ENCODE measurements around the gene TNFRSF18. TPM values are rescaled to one million over a fixed set of nuclear protein-coding genes. Genes with fewer than 3 reads are reported as not detected.
"Not testable (repeated sequence)": the region's sequence is repeated elsewhere in the genome, so short reads cannot be mapped to it uniquely, and the experiment has no call there.

The TNFRSF18 gene
- 175 and 176 TPM in 2 replicates for total RNA-seq

GRCh38 chr1:1206376-1206965 is at the start of gene TNFRSF18:
TNFRSF18 (minus strand) TSS chr1:1206592; CDS start chr1:1206571, 21 bp downstream.
- intact Hi-C loops (cut with micrococcal nuclease), result loop anchor here (5.0 kb wide), 3 partner anchors 49 to 69 kb away; partner anchors contain the start of gene UBE2J2

DNA sequence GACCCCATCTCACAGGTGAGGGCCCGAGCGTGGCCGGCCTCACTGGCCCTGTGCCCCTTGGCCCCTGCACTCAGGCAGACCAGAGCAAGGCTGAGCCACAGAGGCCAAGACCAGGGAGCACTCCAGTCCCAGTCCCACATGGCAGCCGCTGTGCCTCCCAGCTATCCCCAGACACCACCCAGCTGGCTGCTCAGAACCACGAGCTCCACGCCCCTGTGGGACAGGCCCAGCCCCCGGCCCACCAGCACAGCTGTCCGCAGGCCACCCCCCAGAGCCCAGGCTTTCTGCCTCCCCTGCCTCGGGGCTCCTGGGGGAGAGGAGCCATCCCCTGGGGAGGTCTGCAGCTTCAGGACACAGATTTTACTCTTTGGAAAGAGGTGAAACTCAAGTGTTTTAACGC is 49.2 kb upstream of the TNFRSF18 start:
- intact Hi-C loops (cut with micrococcal nuclease), result no loop called here

DNA sequence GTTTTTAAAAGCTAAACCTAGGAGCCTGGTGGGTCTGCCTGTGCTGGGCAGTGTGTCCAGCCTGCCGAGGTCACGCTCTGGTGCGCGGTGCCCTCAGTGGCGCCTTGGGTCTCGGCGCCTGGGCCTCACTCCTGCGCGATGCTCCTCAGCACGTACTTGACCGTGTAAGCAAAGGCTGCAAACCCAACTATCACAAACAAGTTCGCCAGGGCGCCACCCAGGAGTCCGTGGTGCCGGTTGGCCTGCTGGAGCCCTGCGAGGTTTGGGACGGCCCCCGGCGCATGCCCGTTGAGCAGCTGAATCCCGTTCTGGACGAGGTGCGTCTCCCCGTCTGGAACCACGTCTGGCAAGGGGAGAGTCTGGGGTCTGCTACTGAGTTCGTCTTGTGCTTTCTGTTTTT is 48.7 kb upstream of the TNFRSF18 start:
- intact Hi-C loops (cut with micrococcal nuclease), result no loop called here

DNA sequence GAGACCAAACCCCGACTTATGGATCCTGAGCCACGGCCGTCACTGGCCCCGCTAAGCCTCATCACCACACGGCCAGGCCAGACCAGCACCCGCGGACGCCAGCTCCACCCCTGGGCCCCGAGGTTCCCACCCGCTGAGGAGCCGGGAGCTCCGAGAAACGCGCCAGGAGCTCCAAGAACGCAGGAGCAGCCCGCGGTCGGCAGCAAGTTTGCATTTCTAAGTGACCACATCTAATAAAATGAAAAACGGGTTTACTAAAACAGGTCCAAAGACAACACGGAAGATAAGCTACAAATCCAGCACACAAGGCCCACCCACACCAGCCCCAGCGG is 48.2 kb upstream of the TNFRSF18 start:
- intact Hi-C loops (cut with micrococcal nuclease), result loop anchor here (5.0 kb wide), 1 partner anchor 42 kb away; the partner anchor contains the start of gene TNFRSF4

DNA sequence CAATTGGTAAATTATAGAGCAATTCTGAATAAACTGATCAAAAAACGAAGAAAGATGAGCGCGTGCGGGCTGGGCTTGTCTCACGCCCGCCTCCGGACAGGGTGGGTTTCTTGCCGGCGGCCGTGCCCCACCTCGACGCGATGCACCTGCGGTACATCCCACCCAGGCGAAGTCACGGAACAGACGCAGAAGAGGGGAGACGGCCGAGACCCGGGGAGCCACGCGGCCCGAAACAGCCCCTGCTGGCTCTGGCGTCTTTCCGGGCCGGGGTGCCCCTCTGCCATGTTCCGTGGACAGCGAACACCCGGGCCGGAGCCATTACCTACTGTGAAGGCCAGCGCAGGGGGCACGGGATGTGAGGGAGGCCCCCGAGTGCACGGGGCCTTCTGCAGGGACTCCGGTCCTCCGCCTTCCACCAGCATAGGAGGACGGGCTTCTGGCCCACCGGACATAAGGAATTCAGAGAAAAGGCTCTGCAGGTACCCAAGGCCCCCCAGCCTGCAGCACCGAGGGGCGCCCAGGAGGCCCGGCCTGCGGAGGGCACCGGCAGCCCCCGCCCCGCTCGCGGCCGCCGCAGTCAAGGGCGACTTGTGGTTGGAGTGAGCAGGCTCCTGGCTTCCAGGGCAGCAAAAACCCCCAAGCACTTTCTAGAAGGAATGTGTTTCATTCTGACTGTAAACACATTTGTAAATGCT is 47.7 kb upstream of the TNFRSF18 start:
- intact Hi-C loops (cut with micrococcal nuclease), result loop anchor here (5.0 kb wide), 1 partner anchor 42 kb away; the partner anchor contains the start of gene TNFRSF4

DNA sequence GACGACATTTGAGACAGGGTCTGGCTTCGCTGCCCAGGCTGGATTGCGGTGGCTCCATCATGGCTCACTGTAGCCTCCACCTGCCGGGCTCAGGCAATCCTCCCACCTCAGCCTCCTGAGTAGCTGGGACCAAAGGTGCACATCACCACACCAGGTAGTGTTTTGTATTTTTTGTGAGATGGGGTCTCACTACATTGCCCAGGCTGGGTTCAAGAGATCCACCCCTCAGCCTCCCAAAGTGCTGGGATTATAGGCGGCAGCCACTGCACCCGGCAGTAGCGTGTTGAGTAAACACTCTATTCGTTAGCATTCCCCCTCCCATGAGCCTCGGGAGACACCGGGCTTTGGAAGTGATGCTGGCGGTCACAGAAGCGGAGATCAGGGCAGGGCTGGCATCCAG is 46.9 kb upstream of the TNFRSF18 start:
- intact Hi-C loops (cut with micrococcal nuclease), result loop anchor here (5.0 kb wide), 1 partner anchor 41 kb away; the partner anchor contains the start of gene TNFRSF4

DNA sequence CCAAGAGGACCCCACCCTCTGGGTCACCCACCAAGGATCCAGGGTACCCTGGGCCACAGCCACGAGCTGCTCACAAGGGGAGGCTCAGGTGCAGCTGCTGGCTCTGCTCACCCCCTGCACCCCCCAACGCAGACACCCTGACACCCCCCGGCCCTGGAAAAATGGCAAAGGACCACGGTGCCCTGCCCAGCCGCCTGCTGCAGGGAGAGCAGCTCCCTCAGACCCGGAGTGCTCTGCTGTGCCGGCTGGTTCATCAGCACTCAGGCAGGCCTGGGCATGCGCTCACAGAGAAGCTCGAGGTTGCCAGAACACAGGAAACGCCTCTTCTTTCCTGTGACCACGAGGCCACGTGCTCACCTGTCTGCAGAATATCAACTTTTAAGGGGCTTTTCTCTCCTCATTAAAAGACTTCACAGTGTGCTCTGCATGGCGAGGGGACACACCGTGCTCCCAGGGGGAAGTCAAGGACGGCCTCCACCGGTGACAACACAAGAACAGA is 44.4 kb upstream of the TNFRSF18 start:
- intact Hi-C loops (cut with micrococcal nuclease), result loop anchor here (1.0 to 5.0 kb wide), 3 partner anchors 20 to 129 kb away; partner anchors contain the start of gene TNFRSF4

DNA sequence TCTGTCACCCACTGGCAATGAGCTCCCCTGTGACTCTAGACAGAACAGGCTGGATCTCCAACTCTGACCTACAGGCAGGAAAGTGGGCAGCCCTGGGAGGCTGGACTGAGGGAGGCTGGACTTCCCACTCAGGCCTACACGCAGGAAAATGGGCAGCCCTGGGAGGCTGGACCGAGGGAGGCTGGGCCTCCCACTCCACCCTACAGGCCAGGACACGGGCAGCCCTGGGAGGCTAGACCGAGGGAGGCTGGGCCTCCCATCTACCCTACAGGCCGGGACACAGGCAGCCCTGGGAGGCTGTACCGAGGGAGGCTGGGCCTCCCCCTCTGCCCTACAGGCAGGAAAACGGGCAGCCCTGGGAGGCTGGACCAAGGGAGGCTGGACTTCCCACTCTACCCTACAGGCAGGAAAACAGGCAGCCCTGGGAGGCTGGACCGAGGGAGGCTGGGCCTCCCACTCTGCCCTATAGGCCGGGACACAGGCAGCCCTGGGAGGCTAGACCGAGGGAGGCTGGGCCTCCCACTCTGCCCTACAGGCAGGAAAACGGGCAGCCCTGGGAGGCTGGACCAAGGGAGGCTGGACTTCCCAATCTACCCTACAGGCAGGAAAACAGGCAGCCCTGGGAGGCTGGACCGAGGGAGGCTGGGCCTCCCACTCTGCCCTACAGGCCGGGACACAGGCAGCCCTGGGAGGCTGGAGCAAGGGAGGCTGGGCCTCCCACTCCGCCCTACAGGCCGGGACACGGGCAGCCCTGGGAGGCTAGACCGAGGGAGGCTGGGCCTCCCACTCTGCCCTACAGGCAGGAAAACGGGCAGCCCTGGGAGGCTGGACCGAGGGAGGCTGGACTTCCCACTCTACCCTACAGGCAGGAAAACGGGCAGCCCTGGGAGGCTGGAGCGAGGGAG is 41.9 kb upstream of the TNFRSF18 start:
- intact Hi-C loops (cut with micrococcal nuclease), result not testable (repeated sequence)

DNA sequence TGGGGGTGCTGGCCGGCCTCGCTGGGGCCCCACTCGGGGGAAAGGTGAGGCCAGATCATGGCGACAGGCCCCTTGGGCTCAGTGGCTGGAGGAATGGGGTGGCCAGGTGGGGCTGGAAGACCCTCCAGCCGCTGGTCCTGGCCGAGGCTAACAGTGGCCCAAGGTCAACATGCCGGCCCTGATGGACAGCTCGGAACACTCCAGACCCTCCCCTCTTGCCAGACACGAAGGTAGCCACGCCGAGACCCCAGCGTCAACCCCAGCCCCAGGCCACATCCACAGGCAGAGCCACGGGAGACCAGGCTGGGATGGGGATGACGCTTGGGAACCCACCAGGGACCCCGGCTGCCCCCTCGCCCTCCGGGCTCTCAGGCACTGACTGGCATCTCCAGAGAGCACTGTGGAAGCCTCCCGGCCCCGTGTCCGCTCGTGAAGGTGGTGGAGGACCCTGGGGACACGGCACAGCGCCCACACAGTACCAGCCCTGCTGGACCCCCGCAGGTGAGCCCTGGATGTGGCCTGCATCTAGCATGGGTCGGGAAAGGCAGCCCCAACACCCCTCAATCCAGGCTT is 41.0 kb upstream of the TNFRSF18 start:
- intact Hi-C loops (cut with micrococcal nuclease), result no loop called here

DNA sequence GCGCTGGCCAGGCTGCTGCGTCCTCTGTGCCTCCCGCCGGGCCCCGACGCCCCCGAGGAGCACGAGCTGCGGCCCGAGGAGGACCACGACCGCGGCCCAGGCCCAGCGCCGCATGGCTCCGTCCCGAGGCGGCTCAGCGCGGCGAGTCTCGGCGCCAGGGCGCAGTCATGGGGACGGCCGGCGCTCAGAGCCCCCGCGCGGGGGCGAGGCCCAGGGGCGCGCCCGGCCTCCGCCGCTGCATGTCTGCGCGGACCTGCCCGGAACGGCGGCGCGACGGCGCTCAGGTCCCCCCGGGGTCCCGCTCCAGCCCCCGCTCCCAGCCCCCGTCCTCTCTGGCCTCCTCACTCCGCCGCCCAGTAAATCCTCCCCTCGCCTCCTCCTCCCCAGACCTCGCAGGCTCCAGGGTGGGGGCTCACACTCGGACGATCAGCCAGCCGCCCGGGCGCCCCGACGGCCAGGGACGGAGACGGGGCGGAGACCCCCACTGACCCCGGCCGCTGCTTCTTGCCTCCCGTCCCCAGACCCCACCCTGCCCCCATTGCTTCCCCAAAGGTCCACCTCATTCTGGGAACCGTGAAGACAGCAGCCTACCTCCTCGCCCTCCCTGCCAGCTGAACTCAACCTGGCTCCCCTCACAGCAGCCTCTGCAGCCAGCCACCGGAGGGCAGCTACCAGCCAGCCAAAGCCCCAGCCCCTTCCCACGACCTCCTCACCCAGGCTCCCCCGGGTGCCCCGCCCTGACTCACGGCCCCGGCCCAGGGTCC is 40.4 kb upstream of the TNFRSF18 start, which contains the start of gene C1QTNF12:
TSS of gene C1QTNF12 (minus strand) at position 146 of the 764 bp plus-strand sequence. CDS start at position 114, 32 bp downstream.
- intact Hi-C loops (cut with micrococcal nuclease), result no loop called here

DNA sequence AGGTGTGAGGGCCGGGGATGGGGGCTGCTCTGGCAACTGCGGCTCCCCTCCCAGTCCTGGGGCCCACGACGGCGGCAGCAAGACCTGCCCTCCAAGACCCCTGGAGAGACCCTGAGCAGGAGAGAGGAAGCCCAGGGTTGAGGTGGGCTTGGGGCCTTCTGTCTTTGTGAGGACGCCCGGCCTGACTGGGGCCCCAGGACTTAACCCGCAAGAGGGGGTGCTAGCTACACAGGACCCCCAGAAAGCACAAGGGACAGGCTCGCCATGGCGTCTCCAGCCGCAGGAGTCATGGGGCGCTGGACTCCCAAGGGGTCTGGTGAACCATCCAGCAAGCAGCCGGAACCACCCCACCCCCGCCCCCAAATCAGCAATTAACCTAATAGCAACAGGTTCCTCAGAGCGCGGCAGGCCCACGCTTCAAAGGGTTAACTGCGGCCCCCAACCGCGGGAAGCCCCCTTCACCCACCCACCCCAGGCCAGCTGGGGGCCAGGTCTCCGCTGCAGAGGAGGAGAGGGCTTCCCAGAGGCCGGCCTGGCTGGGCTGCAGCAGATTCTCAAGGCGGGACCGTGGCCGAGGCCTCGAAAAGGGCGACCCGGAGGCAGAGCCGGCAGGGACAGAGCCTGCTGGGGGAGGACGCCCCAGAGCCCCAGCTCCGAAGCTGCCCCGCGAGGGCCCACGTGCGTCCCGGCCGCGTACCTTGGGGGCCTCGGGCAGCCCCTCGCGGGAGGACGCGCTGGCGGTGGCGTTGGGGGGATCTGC is 39.6 kb upstream of the TNFRSF18 start:
- intact Hi-C loops (cut with micrococcal nuclease), result no loop called here

DNA sequence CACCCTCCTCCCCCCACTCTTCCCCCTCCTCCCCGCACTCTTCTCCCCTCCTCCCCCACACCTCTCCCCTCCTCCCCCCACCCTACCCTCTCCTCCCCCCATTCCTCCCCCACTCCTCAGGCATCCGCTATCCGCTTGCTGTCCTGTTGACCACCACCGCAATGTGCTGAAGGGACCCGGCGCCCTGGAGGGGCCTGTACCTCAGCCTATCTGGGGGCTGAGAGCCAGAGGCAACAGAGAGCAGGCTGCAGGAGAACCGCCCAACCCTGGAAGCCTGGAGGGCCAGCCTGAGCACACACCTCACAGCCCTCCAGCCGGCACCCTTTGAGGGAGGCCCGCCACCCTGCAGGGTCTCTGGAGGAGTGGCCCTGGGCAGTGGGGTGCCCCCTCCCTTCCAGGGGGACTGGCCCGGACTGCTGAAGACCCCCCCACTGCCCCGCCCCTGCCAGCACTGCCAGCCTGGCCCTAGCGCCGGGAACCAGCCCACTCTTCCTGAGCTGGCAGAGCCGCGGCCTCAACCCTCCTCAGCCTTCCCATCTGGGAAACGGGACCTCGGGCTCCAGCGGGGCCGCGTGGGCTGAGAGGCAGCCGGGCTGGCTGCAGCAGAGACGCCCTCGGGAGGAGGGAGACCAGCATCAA is 38.9 kb upstream of the TNFRSF18 start:
- intact Hi-C loops (cut with micrococcal nuclease), result no loop called here

DNA sequence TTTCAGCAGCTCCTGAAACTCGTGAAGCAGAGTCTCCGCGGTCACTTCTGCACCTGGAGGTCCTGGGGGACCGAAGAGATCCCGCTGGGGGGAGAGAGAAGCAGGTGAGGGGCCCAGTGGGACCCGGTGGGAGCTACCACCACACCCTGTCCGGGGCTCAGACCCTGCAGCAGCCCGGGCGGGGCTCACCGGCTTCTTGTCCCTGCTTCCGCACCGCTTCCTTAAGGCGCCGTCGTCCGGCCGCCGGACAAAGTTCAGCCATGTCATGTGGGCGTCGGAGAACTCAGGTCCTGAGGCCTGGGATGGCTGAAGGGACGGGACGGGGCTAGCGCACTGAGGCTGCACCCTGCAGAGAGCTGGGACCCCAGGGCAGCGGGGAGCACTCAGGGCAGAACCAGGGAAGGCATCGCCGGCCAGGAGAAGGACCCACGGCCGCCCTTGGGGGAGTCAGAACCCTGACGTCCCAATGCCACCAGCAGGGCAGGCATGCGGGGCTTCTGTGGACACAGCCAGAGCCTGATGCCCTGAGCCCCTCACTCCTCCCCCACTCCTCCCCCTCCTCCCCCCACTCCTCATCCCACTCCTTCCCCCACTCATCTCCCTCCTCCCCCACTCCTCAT is 37.9 kb upstream of the TNFRSF18 start:
- intact Hi-C loops (cut with micrococcal nuclease), result no loop called here

DNA sequence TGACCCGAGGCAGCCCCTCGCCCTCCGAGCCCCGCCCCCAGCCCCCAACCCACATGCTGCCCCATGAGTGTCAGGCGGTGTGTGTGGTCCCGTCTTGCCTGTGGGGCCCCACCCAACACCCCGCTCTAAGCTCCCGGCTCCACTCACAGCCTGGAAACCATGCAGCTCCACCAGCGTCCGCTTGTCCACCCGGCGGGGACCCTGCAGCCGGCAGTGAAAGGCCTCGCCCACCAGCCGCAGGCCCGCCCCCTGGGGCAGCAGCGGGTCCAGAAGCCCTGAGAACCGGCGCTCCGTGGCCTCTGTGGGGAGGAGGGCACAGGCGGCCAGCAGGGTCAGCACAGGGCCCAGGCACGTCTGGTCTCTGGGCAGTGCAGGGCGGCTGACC is 37.4 kb upstream of the TNFRSF18 start:
- intact Hi-C loops (cut with micrococcal nuclease), result no loop called here

DNA sequence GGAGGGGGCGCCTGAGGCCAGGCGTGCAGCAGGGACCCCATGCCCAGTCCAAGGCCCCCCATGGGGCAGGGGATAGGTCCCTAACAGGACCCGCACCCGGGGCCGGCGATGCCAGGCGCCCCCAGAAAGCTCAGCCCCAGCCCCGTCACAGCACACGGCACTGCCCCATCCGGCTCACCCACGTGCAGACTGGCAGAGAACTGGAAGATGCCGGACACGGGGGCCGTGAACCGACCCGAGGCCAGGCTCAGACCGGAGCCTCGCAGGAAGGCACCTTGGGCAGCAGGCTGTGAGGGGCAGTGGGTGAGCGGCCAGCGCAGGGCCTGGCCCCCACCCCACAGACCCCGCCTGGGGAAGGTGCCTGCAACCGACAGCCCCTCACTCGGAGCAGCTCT is 36.9 kb upstream of the TNFRSF18 start:
- intact Hi-C loops (cut with micrococcal nuclease), result no loop called here

DNA sequence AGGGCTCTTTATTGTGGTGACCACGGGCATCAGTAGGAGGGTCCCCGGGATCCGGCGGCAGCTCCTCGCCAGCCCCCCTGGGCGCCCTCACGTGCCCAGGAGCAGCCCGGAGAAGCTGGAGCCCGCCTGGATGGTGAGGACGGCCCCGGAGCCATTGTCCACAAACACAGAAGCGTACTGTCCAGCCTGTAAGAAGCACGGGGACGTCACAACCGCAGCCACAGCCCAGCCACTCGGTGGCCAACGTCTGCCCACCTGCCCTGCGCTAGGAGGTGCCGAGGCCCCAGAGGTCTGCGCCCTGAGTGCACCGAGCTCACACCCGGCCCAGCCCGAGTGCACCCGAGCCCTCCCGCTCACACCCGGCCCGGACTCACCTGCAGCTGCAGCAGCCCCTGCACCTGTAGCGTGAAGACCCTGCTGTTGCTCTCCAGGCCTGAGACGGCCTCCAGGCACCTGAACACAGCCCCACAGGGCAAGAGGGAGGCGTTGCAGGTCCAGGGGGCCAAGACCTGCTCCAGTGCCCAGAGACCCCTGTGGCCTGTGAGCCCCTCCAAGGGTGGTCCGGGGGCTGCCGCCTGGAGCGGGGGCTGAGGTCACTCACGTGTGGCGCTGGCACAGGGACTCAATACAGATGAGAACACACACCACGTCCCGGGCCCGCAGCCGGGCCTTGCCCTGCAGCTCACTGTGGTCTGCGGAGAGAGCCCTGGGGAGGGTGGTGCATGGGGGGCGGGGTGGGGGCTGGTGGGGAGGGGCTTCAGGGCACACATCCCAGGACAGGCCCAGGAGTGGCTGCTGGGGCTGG is 36.3 kb upstream of the TNFRSF18 start:
- intact Hi-C loops (cut with micrococcal nuclease), result no loop called here

GRCh38 chr1:1241588-1242219 is 35.3 kb upstream of the TNFRSF18 start:
- intact Hi-C loops (cut with micrococcal nuclease), result no loop called here
